ENCODE results near the gene NLRP6. TPM values are rescaled to one million over a fixed set of nuclear protein-coding genes. Genes with fewer than 3 reads are reported as not detected.
"Not testable (repeated sequence)": the region's sequence is repeated elsewhere in the genome, so short reads cannot be mapped to it uniquely, and the experiment has no call there.

NLRP6 gene
- total RNA-seq, 2 experiments from 2014 or later: 3.7 to 3.8 TPM

- H3K36me3 Mint-ChIP-seq: peaks cover 5% of the 10 kb centered on the region
- peaks cover 45% of the 10 kb centered on the region for H3K4me1 Mint-ChIP-seq
- peak overlapping the region; percentile 48 for H3K27ac Mint-ChIP-seq
- DNase-seq: no peak
- H3K9me3 Mint-ChIP-seq: peaks cover 1% of the 10 kb centered on the region
- no peak overlapping the region for H3K4me3 Mint-ChIP-seq
- peaks cover 11% of the 10 kb centered on the region for H3K27me3 Mint-ChIP-seq
Measured at GRCh38 chr11:303363-303762, 25.2 kb downstream of the NLRP6 start.

GRCh38 chr11:304061-304506 is 25.9 kb downstream of the NLRP6 start:
- H3K4me3 Mint-ChIP-seq: no peak overlapping the region
- DNase-seq: no peak
- H3K9me3 Mint-ChIP-seq: peaks cover 1% of the 10 kb centered on the region
- H3K27ac Mint-ChIP-seq: no peak overlapping the region
- H3K36me3 Mint-ChIP-seq: peaks cover 12% of the 10 kb centered on the region
- H3K4me1 Mint-ChIP-seq: peaks cover 42% of the 10 kb centered on the region
- H3K27me3 Mint-ChIP-seq: peaks cover 11% of the 10 kb centered on the region

GRCh38 chr11:304915-305843 is 27.0 kb downstream of the NLRP6 start:
- H3K27ac Mint-ChIP-seq: no peak overlapping the region
- DNase-seq: no peak
- H3K36me3 Mint-ChIP-seq: peaks cover 20% of the 10 kb centered on the region
- no peak overlapping the region for H3K4me3 Mint-ChIP-seq
- peaks cover 1% of the 10 kb centered on the region for H3K9me3 Mint-ChIP-seq
- peaks cover 37% of the 10 kb centered on the region for H3K4me1 Mint-ChIP-seq
- H3K27me3 Mint-ChIP-seq: peaks cover 9% of the 10 kb centered on the region

GRCh38 chr11:305844-306211 is 27.6 kb downstream of the NLRP6 start:
- Mint-ChIP-seq H3K27ac (no peak overlapping the region), H3K9me3 (peaks cover 1% of the 10 kb centered on the region), H3K27me3 (peaks cover 4% of the 10 kb centered on the region), H3K36me3 (peaks cover 20% of the 10 kb centered on the region), H3K4me3 (no peak overlapping the region), H3K4me1 (peaks cover 32% of the 10 kb centered on the region)
- DNase-seq: no peak

- H3K9me3 Mint-ChIP-seq: peaks cover 1% of the 10 kb centered on the region
- peaks cover 17% of the 10 kb centered on the region for H3K36me3 Mint-ChIP-seq
- peak overlapping the region; percentile 86 for H3K4me3 Mint-ChIP-seq
- no peak for DNase-seq
- H3K27ac Mint-ChIP-seq: peak overlapping the region; percentile 95
- no peaks in the 10 kb centered on the region for H3K27me3 Mint-ChIP-seq
- H3K4me1 Mint-ChIP-seq: peaks cover 30% of the 10 kb centered on the region
Measured at GRCh38 chr11:306645-307371, 28.6 kb downstream of the NLRP6 start.

GRCh38 chr11:307766-308708 is 29.8 kb downstream of the NLRP6 start, which contains the start of gene IFITM2:
TSS of gene IFITM2 (plus strand) at chr11:307816. CDS start at chr11:308193, 377 bp downstream.
- not testable (repeated sequence) for H3K27me3 Mint-ChIP-seq, H3K9me3 Mint-ChIP-seq
- H3K36me3 Mint-ChIP-seq: peaks cover 17% of the 10 kb centered on the region
- peaks cover 31% of the 10 kb centered on the region for H3K4me1 Mint-ChIP-seq
- H3K27ac Mint-ChIP-seq: peak within 1 kb of the TSS; percentile 95
- H3K4me3 Mint-ChIP-seq: peak within 1 kb of the TSS; percentile 86
- DNase-seq: peak; percentile 60

GRCh38 chr11:308740-309665 is 30.8 kb downstream of the NLRP6 start:
- H3K36me3 Mint-ChIP-seq: peaks cover 24% of the 10 kb centered on the region
- H3K9me3 Mint-ChIP-seq, H3K27me3 Mint-ChIP-seq: not testable (repeated sequence)
- H3K4me3 Mint-ChIP-seq: peak overlapping the region; percentile 86
- peaks cover 25% of the 10 kb centered on the region for H3K4me1 Mint-ChIP-seq
- peak; percentile 48 for DNase-seq
- peak overlapping the region; percentile 95 for H3K27ac Mint-ChIP-seq

GRCh38 chr11:309979-310572 is 31.9 kb downstream of the NLRP6 start:
- peaks cover 35% of the 10 kb centered on the region for H3K36me3 Mint-ChIP-seq
- H3K4me1 Mint-ChIP-seq: peaks cover 25% of the 10 kb centered on the region
- DNase-seq, H3K27me3 Mint-ChIP-seq, H3K9me3 Mint-ChIP-seq: not testable (repeated sequence)
- H3K27ac Mint-ChIP-seq: peak overlapping the region; percentile 95
- peak overlapping the region; percentile 86 for H3K4me3 Mint-ChIP-seq

- H3K36me3 Mint-ChIP-seq: peaks cover 39% of the 10 kb centered on the region
- peak; percentile 53 for DNase-seq
- peaks cover 19% of the 10 kb centered on the region for H3K4me1 Mint-ChIP-seq
- H3K27me3 Mint-ChIP-seq, H3K9me3 Mint-ChIP-seq: not testable (repeated sequence)
- H3K27ac Mint-ChIP-seq: peak overlapping the region; percentile 96
- peak overlapping the region; percentile 86 for H3K4me3 Mint-ChIP-seq
Measured at GRCh38 chr11:311013-311748, 33.0 kb downstream of the NLRP6 start.

- peaks cover 50% of the 10 kb centered on the region for H3K36me3 Mint-ChIP-seq
- no peaks in the 10 kb centered on the region for H3K9me3 Mint-ChIP-seq
- H3K27ac Mint-ChIP-seq: peak overlapping the region; percentile 96
- no peak for DNase-seq
- H3K4me1 Mint-ChIP-seq: peaks cover 25% of the 10 kb centered on the region
- H3K27me3 Mint-ChIP-seq: peaks cover 6% of the 10 kb centered on the region
- peak overlapping the region; percentile 86 for H3K4me3 Mint-ChIP-seq
Measured at GRCh38 chr11:312092-312816, 34.0 kb downstream of the NLRP6 start.

- DNase-seq: no peak
- H3K27me3 Mint-ChIP-seq: peaks cover 6% of the 10 kb centered on the region
- peaks cover 28% of the 10 kb centered on the region for H3K4me1 Mint-ChIP-seq
- H3K9me3 Mint-ChIP-seq: no peaks in the 10 kb centered on the region
- peaks cover 54% of the 10 kb centered on the region for H3K36me3 Mint-ChIP-seq
- peak overlapping the region; percentile 86 for H3K4me3 Mint-ChIP-seq
- peak overlapping the region; percentile 96 for H3K27ac Mint-ChIP-seq
Measured at GRCh38 chr11:313304-313786, 35.1 kb downstream of the NLRP6 start.

Data from activated naive CD8-positive, alpha-beta T cell treated with anti-CD3 and anti-CD28 coated beads for 36 hours (primary cell).